K562 (cell line): ENCODE data around the gene COMMD1. TPM values are rescaled to one million over a fixed set of nuclear protein-coding genes. Genes with fewer than 3 reads are reported as not detected.

ENCODE experiments used
- ATAC-seq: fragments of 200-7000 bp; cut with Tn5 transposase; 3 replicates; pipeline ENCODE4 v1.9.1; 2020; ENCODE audit warnings: moderate library complexity
- BruUV-seq: library from RNA; stranded (reverse); fragments of 400-500 nt; replicated peaks from 2 replicates; lab custom pipeline; 2021; lab: Mats Ljungman, UMichigan
- CTCF ChIA-PET: fragments of 300-600 bp; formaldehyde crosslinking; extraction: SDS; loops from one replicate; lab custom pipeline; 2021; ENCODE audit warnings: low intra/inter-chr PET ratio; lab: Yijun Ruan, JAX
- POLR2A ChIA-PET: fragments of 300-600, 350-650 bp; sonication (Branson Sonifier 250); formaldehyde crosslinking; extraction: SDS; loops from one replicate; lab custom pipeline; 2021; ENCODE audit warnings: antibody characterized with exemption, inconsistent platforms; lab: Yijun Ruan, JAX
- DNase-seq, 4 experiments: peaks; one replicate each; pipeline versions ENCODE4 v3.0.0 to v3.0.0-alpha.2; 2011 to 2018; ENCODE audit warnings: low spot score in 3 of 4, mixed read lengths in 3 of 4; ENCODE audit errors: extremely low read depth in 1 of 4
- FAIRE-seq: peaks from 2 replicates; lab custom pipeline; 2011; peaks lifted over from hg19 to GRCh38; lab: Jason Lieb, UNC
- H2AFZ ChIP-seq: 2 replicates; pipeline ENCODE4 v1.6.0; 2011; ENCODE audit warnings: low read depth, low read length, control low read depth, inconsistent platforms
- H3K27ac ChIP-seq: fragments of 200-600 bp; 3 replicates; pipeline ENCODE4 v1.8.0; 2011; ENCODE audit warnings: low read depth, mild to moderate bottlenecking, control low read depth, inconsistent platforms, low read length, moderate library complexity, mixed read lengths; ENCODE audit errors: extremely low read depth
- H3K27me3 ChIP-seq, 2 experiments: fragments of 300-600 bp in 1 of 2; 2 replicates in 1 of 2; 3 replicates in 1 of 2; pipeline versions ENCODE4 v1.6.0 to v1.8.0; 2011; ENCODE audit warnings: inconsistent platforms in 2 of 2, low read length in 2 of 2, mild to moderate bottlenecking in 1 of 2, mixed read lengths in 1 of 2, moderate library complexity in 1 of 2; ENCODE audit not compliant: control insufficient read depth in 2 of 2, insufficient read depth in 2 of 2
- H3K36me3 ChIP-seq: fragments of 300-600 bp; 3 replicates; pipeline ENCODE4 v1.8.0; 2011; ENCODE audit warnings: mild to moderate bottlenecking, low read length, inconsistent platforms; ENCODE audit not compliant: control insufficient read depth, insufficient read depth
- H3K4me1 ChIP-seq, 2 experiments: fragments of 200-600 bp in 1 of 2; replicated peaks in 1 of 2; 2 replicates in 1 of 2; 3 replicates in 1 of 2; pipeline versions ENCODE4 v1.5.1 to v1.8.0; 2011; ENCODE audit warnings: inconsistent platforms in 2 of 2, low read length in 2 of 2, mild to moderate bottlenecking in 1 of 2, mixed read lengths in 1 of 2, moderate library complexity in 1 of 2; ENCODE audit not compliant: control insufficient read depth in 2 of 2, insufficient read depth in 2 of 2
- H3K4me2 ChIP-seq: 2 replicates; pipeline ENCODE4 v1.6.1; 2011; ENCODE audit warnings: low read length, control low read depth, inconsistent platforms, mixed read lengths; ENCODE audit not compliant: insufficient read depth
- H3K4me3 ChIP-seq: fragments of 200-600 bp; sonication (generic), shearing (Covaris generic); 2 replicates; pipeline ENCODE4 v1.5.1; 2016; ENCODE audit warnings: control low read depth, inconsistent platforms
- H3K79me2 ChIP-seq: fragments of 200-600 bp; 3 replicates; pipeline ENCODE4 v1.8.0; 2011; ENCODE audit warnings: low read length, inconsistent platforms; ENCODE audit not compliant: control insufficient read depth, insufficient read depth
- H3K9ac ChIP-seq, 2 experiments: 2 replicates each; pipeline versions ENCODE4 v1.6.0 to v1.6.1; 2011; ENCODE audit warnings: low read depth in 2 of 2, low read length in 2 of 2, control low read depth in 1 of 2, inconsistent platforms in 1 of 2, mild to moderate bottlenecking in 1 of 2, mixed read lengths in 1 of 2; ENCODE audit not compliant: insufficient read depth in 1 of 2
- H3K9me1 ChIP-seq: one replicate; pipeline ENCODE4 v1.6.0; 2011; ENCODE audit warnings: inconsistent platforms, mild to moderate bottlenecking, low read length, moderate library complexity; ENCODE audit not compliant: control insufficient read depth, insufficient read depth
- H3K9me3 ChIP-seq: replicated peaks from 2 replicates; pipeline ENCODE4 v1.5.1; 2011; ENCODE audit warnings: low read depth, low read length, inconsistent platforms; ENCODE audit not compliant: control insufficient read depth, insufficient read depth
- H4K20me1 ChIP-seq: replicated peaks from 2 replicates; pipeline ENCODE4 v1.6.1; 2011; ENCODE audit warnings: low read length, inconsistent platforms, mixed read lengths; ENCODE audit not compliant: control insufficient read depth, insufficient read depth
- CBX3 ChIP-seq, 2 experiments: IDR thresholded peaks; 1 replicate in 1 of 2; 2 replicates in 1 of 2; pipeline ENCODE4 v1.6.1; 2012; ENCODE audit warnings: inconsistent platforms in 2 of 2, low read length in 2 of 2, borderline replicate concordance in 1 of 2, control low read depth in 1 of 2
- CBX5 ChIP-seq: IDR thresholded peaks from 2 replicates; pipeline ENCODE4 v1.6.1; 2014; ENCODE audit warnings: low read depth, borderline replicate concordance
- HNRNPK ChIP-seq: fragments of 200-400 bp; formaldehyde crosslinking; IDR thresholded peaks from one replicate; pipeline ENCODE4 v1.6.1; 2018; ENCODE audit warnings: mild to moderate bottlenecking, low read depth, low read length; ENCODE audit not compliant: poor library complexity, severe bottlenecking
- SMAD4 ChIP-seq: fragments of 250-450 bp; sonication (Bioruptor Pico); conservative IDR thresholded peaks from 2 replicates; pipeline ENCODE4 v1.8.0; 2021; ENCODE audit warnings: inconsistent platforms, mild to moderate bottlenecking, moderate library complexity
- TAF9B ChIP-seq: fragments of 450-650 bp; IDR thresholded peaks from 2 replicates; pipeline ENCODE4 v1.6.1; 2018; ENCODE audit warnings: mild to moderate bottlenecking; ENCODE audit not compliant: partially characterized antibody
- TRIM28 ChIP-seq: fragments of 450-650 bp; IDR thresholded peaks from 2 replicates; pipeline ENCODE4 v1.6.1; 2017
- ZFP36 ChIP-seq: fragments of 150-350 bp; IDR thresholded peaks from 2 replicates; pipeline ENCODE4 v1.6.1; 2018; ENCODE audit warnings: low read length, low read depth; ENCODE audit not compliant: partially characterized antibody
- ZNF165 ChIP-seq: fragments of 250-450 bp; sonication (Bioruptor Pico); IDR thresholded peaks from 2 replicates; pipeline ENCODE4 v1.4.0; 2020; ENCODE audit warnings: borderline replicate concordance
- whole genome bisulfite sequencing: fragments of 100-300 bp; shearing (Covaris generic); methylation state at CpG from one replicate; pipeline ENCODE4 v1.1.6; 2016; ENCODE audit warnings: low coverage, mixed read lengths; ENCODE audit not compliant: insufficient coverage; ENCODE audit errors: missing lambda C conversion rate; 5-methylcytosine and 5-hydroxymethylcytosine counted together
- in situ Hi-C: fragments of 300-500 bp; cut with MboI; formaldehyde crosslinking; loops from 4 replicates; pipeline ENCODE4 v1.15.0; 2018; ENCODE audit warnings: inconsistent platforms, mixed read lengths
- intact Hi-C: fragments of 100-400 bp; cut with micrococcal nuclease; formaldehyde crosslinking; loops from 2 replicates; pipeline ENCODE4 v1.14.2; 2022
- polyA plus RNA-seq, 8 experiments: library from polyadenylated mRNA; depleted of rRNA in 4 of 8; stranded (reverse) in 5 of 8; unstranded in 3 of 8; fragments of >200 nt; fragmentation: Nextera tagmentation in 2 of 8; fragmentation: Illumina TruSeq in 1 of 8; extraction: Ambion mirVana in 2 of 8; extraction: Trizol in 1 of 8; gene quantifications; 2 replicates each; pipeline versions ENCODE4 v1.2.1 to v1.2.3, GENCODE V29; 2011 to 2014; ENCODE audit warnings: inconsistent platforms in 1 of 8, missing spikeins in 1 of 8
- total RNA-seq, 7 experiments: library from RNA; depleted of rRNA in 6 of 7; stranded (reverse); fragments of >200 nt in 6 of 7; fragmentation: Illumina TruSeq in 2 of 7; extraction: Trizol in 2 of 7; gene quantifications; 2 replicates each; pipeline versions ENCODE4 v1.2.1 to v1.2.3, GENCODE V29; 2011 to 2021; ENCODE audit warnings: low replicate concordance in 1 of 7
- TF ChIP-seq, protein P1 (sequence below): fragments of 250-450 bp; sonication (Bioruptor Pico); IDR thresholded peaks from 2 replicates; pipeline ENCODE4 v1.8.0; 2022; ENCODE audit warnings: inconsistent platforms, mild to moderate bottlenecking, moderate library complexity, borderline replicate concordance
- TF ChIP-seq, protein P2 (sequence below): fragments of 450-650 bp; formaldehyde crosslinking; IDR thresholded peaks from 2 replicates; pipeline ENCODE4 v1.4.0; 2020; ENCODE audit warnings: mild to moderate bottlenecking, moderate library complexity
- TF ChIP-seq, protein P3 (sequence below): fragments of 450-650 bp; IDR thresholded peaks from 2 replicates; pipeline ENCODE4 v1.6.1; 2018; ENCODE audit warnings: mild to moderate bottlenecking, low read depth; ENCODE audit not compliant: partially characterized antibody

The COMMD1 gene
- total and polyA plus RNA-seq, 9 of the 15 experiments (the other 6 are each of a cell fraction or from before 2014, with no cell fraction given): 14.4 to 77.0 (median 21.4) TPM

DNA sequence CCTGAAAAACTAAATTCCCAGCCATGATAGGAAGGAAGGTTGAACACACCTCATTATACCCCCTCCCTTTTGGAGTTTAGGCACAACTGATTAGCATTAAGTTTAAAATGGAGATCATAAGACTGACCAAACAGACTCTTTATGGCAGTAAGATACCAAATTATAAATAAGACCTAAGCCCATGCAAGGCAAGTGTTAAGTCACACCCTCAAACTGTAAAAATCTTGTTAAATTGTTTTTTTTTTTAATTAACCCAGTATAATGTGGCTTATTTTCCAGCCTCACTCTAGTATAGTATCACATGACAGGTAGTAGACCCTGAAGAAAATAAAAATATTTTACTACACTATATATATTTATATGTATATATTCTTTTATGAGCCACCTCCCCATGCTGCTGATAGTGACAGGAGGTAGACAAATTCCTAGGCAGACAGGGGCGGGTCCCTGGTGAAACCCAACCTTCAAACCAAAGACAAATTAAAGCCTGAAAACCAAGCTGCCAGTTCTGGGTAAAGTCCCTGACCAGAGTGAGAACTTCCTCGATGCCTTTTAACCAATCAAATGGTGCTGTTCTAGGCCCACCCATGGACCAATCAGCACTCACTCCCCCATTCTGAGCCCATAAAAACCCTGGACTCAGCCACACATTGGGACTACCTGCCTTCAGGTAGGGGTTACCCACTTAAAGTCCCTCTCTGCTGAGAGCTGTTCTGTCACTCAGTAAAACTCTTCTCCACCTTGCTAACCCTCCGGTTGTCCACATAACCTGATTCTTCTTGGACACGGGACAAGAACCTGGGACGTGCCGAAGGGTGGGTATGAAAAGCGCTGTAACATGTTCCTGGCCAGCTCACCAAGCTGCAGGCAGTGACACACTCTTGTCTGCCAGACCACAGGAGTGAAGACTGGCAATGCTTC is 166.5 kb downstream of the COMMD1 start:
- no peaks in the 10 kb centered on the region; a peak in 1 of 5 replicates for H3K27me3 ChIP-seq
- H3K79me2 ChIP-seq: no peaks in the 10 kb centered on the region
- ATAC-seq: no peak
- TF ChIP-seq CBX3 (IDR thresholded peaks at IDR 0.05; ENCODE audit: borderline replicate concordance in 1 of 2, low read length in 2 of 2) (peak in 1 of 2 experiments; percentile 57; a peak in 1 of 3 replicates), HNRNPK (no peak), ZFP36 (peak; percentile 33), CBX5 (peak; percentile 54; the same call in 1 of the 2 replicates), TAF9B (no peak), TRIM28 (peak; percentile 56; the same call in 1 of the 2 replicates), SMAD4 (CRISPR knock-in tag) (no peak), ZNF165 (CRISPR knock-in tag) (no peak)
- TF ChIP-seq, protein P1, sequence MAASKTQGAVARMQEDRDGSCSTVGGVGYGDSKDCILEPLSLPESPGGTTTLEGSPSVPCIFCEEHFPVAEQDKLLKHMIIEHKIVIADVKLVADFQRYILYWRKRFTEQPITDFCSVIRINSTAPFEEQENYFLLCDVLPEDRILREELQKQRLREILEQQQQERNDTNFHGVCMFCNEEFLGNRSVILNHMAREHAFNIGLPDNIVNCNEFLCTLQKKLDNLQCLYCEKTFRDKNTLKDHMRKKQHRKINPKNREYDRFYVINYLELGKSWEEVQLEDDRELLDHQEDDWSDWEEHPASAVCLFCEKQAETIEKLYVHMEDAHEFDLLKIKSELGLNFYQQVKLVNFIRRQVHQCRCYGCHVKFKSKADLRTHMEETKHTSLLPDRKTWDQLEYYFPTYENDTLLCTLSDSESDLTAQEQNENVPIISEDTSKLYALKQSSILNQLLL (CRISPR knock-in tag): no peak
- TF ChIP-seq, protein P2, sequence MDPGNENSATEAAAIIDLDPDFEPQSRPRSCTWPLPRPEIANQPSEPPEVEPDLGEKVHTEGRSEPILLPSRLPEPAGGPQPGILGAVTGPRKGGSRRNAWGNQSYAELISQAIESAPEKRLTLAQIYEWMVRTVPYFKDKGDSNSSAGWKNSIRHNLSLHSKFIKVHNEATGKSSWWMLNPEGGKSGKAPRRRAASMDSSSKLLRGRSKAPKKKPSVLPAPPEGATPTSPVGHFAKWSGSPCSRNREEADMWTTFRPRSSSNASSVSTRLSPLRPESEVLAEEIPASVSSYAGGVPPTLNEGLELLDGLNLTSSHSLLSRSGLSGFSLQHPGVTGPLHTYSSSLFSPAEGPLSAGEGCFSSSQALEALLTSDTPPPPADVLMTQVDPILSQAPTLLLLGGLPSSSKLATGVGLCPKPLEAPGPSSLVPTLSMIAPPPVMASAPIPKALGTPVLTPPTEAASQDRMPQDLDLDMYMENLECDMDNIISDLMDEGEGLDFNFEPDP (CRISPR knock-in tag): no peak
- TF ChIP-seq, protein P3, sequence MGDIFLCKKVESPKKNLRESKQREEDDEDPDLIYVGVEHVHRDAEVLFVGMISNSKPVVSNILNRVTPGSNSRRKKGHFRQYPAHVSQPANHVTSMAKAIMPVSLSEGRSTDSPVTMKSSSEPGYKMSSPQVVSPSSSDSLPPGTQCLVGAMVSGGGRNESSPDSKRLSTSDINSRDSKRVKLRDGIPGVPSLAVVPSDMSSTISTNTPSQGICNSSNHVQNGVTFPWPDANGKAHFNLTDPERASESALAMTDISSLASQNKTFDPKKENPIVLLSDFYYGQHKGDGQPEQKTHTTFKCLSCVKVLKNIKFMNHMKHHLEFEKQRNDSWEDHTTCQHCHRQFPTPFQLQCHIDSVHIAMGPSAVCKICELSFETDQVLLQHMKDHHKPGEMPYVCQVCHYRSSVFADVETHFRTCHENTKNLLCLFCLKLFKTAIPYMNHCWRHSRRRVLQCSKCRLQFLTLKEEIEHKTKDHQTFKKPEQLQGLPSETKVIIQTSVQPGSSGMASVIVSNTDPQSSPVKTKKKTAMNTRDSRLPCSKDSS: peak; percentile 43
- peaks cover 4% of the 10 kb centered on the region; the same call in 1 of the 2 replicates for H3K9me3 ChIP-seq
- in situ Hi-C loops: no loop called here
- no TSS peak for BruUV-seq
- no peak overlapping the region for H2AFZ ChIP-seq
- H3K9me1 ChIP-seq: no peaks in the 10 kb centered on the region
- WGBS: 80% methylated on average over 7 of the region's 7 CpGs
- ChIA-PET POLR2A (no interaction called here), CTCF (no interaction called here)
- no peak overlapping the region for H3K27ac ChIP-seq
- no peaks in the 10 kb centered on the region for H3K36me3 ChIP-seq
- no peaks in the 10 kb centered on the region for H4K20me1 ChIP-seq
- H3K9ac ChIP-seq: no peak overlapping the region
- no peak for DNase-seq
- intact Hi-C loops: no loop called here
- FAIRE-seq: no peak
- no peaks in the 10 kb centered on the region for H3K4me1 ChIP-seq
- no peak overlapping the region for H3K4me2 ChIP-seq
- no peak overlapping the region for H3K4me3 ChIP-seq
